KOPT-K1 (cell line): ENCODE data around the gene PGA5.

ENCODE experiments used
- H3K27ac ChIP-seq: fragments of 200-600 bp; sonication (generic); 2 replicates; pipeline ENCODE4 v1.5.1; 2016; ENCODE audit warnings: antibody characterized with exemption, mild to moderate bottlenecking, low read depth, low read length; ENCODE audit not compliant: poor library complexity, severe bottlenecking
- H3K36me3 ChIP-seq: fragments of 200-600 bp; sonication (generic); 2 replicates; pipeline ENCODE4 v1.5.1; 2017; ENCODE audit warnings: antibody characterized with exemption, mild to moderate bottlenecking, low read length, moderate library complexity; ENCODE audit not compliant: insufficient read depth
- H3K9me3 ChIP-seq: fragments of 200-600 bp; sonication (generic); 2 replicates; pipeline ENCODE4 v1.5.1; 2017; ENCODE audit warnings: antibody characterized with exemption, low read length, mild to moderate bottlenecking; ENCODE audit not compliant: insufficient read depth, poor library complexity, severe bottlenecking

PGA5 gene

DNA sequence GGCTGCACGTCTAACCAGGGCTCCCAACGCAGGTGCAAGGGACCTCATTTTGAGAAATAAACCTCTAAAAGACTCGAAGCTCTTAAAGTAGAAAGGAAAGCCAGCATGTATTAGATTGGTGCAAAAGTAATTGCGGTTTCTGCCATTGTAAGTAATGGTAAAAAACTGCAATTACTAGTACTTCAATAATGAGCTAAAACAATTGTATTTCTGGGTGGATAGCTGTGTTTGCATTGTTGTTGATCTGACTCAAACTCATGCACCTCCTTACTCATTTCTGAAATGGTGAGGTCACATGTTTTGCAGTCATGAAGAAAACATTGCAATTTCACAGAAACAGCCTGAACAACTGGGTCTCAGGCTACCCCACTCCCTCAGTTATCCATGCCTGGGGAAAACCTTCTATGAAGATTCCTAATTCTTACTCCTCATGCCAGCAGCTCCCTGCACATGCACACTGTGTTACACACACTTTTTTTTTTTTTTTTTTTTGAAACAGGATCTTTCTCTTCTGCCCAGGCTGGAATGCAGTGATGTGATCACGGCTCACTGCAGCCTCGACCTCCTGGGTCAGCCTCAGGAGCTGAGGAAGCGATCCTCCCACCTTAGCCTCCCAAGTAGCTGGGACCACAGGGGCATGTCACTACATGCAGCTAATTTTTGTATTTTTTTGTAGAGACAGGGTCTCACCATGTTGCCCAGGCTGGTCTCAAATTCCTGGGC, 29.5 kb downstream of the PGA5 start:
- H3K36me3 ChIP-seq, result peaks cover 29% of the 10 kb centered on the region; the same call in 1 of the 2 replicates
- H3K9me3 ChIP-seq, result no peaks in the 10 kb centered on the region
- H3K27ac ChIP-seq, result no peak overlapping the region

DNA sequence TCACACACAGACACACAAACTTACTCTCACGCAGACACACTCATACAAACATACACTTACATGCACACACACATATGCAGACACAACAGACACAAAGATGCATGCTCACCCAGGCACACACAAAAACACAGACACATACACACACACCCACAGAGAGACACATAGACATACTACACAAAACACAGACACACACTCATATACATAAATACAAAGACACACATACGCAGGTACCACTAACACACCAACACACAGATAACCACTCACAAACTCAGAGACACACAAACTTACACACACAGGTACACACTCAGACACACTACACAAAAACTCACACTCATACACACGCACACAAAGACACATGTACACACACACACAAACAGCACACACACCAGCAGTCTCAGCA, 31.8 kb downstream of the PGA5 start:
- Histone ChIP-seq H3K27ac (no peak overlapping the region), H3K36me3 (peaks cover 29% of the 10 kb centered on the region; the same call in 1 of the 2 replicates), H3K9me3 (no peaks in the 10 kb centered on the region)

DNA sequence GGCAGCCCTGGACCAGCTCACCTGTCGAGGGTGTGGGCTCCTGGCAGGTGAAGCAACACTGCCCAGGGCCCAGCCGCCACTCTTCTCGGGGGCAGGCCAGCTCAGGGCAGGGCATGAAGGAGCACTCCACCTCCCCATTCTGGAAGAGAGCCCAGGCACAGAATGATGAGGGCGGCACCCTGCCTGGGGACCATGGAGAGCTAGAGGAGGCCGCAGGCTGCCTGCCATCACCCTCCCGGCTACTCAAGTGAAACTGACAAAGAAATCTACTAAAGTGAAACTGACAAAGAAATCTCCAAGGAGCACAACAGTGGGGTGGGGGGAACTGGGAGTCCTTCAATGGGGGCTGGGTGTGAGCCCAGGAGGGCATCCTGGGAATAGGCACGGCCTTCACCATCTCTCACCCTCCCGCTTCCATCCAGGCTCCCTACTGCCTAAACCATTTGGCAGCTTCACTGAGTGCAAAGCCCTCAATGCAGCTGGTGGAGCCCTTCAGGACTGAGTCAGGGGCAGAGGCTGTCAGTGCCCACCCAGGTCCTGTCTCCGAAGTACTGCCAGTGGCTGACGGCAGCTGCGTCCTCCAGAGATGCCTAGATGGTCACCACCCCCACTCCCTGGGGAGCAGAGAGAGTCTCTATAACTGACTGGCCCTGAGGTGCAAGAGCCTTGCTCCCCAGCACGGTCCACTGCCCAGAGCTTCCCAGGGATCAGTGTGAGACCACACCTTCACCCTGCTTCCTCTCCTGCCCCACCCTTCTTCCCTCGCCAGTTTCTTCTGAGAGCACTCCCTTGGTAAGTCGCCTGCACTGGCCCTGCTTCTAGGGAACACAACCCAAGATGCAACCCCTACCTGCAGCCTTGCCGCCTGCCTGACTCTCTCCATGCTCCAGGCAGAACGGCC, 32.5 kb downstream of the PGA5 start:
- no peaks in the 10 kb centered on the region for H3K9me3 ChIP-seq
- no peak overlapping the region for H3K27ac ChIP-seq

GRCh38 chr11:61274084-61274483, 33.1 kb downstream of the PGA5 start:
- Histone ChIP-seq H3K27ac (no peak overlapping the region), H3K9me3 (no peaks in the 10 kb centered on the region), H3K36me3 (peaks cover 29% of the 10 kb centered on the region; the same call in 1 of the 2 replicates)

More for the DNA sequence above, 32.5 kb downstream of the PGA5 start:
- H3K36me3 ChIP-seq, result peaks cover 29% of the 10 kb centered on the region; the same call in 1 of the 2 replicates

GRCh38 chr11:61275191-61275590, 34.2 kb downstream of the PGA5 start:
- no peaks in the 10 kb centered on the region for H3K9me3 ChIP-seq
- peaks cover 32% of the 10 kb centered on the region; the same call in 1 of the 2 replicates for H3K36me3 ChIP-seq

DNA sequence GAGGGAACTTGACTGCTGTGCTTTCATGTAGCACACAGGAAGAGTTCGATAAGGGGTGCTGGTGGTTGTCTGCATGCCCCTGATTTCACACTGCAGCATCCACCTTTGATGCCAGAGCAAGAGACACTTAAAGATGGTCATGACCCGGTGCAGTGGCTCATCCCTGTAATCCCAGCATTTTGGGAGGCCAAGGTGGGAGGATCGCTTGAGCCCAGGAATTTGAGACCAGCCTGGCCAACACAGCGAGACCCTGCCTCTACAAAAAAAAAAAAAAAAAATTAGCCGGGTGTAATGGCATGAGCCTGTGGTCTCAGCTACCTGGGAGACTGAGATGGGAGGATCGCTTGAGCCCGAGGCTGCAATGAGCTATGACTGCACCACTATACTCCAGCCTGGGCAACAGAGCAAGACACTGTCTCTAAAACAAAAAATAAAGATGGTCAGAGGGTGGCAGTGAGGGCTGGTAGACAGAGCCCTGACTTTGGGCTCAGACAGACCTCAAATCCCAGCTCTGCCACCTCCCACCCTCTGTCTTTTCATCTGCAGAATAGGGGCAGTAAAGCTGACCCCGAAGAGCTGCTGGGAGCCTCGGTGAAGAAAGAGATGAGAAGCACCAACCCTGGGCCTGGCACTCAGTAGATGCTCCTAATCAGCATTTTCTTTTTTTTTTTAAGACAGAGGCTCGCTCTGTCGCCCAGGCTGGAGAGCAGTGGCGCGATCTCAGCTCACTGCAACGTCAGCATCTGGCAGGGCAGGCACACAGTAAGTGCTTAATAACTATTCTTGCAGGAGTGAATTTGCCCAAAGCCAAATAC, 36.4 kb downstream of the PGA5 start:
- H3K27ac ChIP-seq, result no peak overlapping the region
- peaks cover 37% of the 10 kb centered on the region; the same call in 1 of the 2 replicates for H3K36me3 ChIP-seq
- no peaks in the 10 kb centered on the region for H3K9me3 ChIP-seq

More at GRCh38 chr11:61275191-61275590, 34.2 kb downstream of the PGA5 start:
- H3K27ac ChIP-seq, result no peak overlapping the region

DNA sequence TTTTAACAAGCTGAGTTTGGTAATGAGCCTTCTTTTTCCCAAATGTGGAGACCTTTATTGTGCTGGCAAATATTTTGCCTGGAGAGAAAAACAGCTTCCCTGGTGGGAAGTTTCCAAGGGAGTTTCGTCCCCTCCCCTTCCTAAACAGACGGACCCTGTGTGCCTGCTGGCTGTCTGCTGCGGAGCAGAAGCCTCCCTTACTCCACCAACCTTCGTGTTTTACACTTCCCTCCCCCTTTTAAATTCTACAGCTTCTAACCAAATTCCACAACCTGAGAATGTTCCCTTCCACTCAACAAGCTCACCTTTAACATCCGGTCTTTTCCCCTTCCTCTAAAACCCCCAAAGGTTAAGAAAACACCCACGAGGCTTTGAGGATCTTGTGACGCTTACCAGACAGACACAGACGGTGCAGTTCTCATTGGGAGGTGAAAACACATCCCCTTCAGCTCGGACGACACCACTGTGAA, 37.1 kb downstream of the PGA5 start:
- H3K9me3 ChIP-seq, result no peaks in the 10 kb centered on the region
- H3K27ac ChIP-seq, result no peak overlapping the region
- peaks cover 34% of the 10 kb centered on the region; the same call in 1 of the 2 replicates for H3K36me3 ChIP-seq

DNA sequence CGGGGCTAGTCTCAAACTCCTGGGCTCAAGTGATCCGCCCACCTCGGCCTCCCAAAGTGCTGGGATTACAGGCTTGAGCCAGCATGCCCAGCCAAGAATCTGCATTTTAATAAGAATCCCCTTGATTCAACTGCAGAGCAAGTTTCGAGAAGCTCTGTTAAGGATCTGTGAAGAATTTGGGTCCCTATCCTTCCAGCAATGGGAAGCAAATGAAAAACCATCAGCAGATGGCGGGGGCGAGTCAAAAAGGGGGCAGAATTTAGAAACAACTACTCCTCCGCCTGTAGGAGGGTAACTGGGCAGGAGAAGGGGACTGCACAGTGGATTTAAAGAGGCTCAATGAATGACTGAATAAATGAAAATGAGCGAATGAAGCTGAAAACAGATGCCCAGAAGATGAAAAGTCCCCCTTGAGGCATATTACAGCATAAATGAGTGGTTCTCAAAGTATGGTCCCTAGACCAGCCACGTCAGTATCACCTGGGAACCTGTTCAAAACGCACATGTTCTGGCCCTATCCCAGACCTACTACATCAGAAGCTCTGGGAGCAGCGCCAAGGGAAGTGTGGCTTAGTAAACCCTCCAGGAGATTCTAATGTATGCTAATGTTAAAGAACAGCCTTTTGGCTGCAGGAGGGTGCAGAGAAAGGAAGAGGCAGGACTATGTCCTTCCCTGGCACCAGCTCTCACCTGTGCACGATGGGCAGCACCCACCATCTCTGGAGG, 39.1 kb downstream of the PGA5 start:
- Histone ChIP-seq H3K36me3 (peaks cover 35% of the 10 kb centered on the region; the same call in 1 of the 2 replicates), H3K9me3 (no peaks in the 10 kb centered on the region), H3K27ac (no peak overlapping the region)

DNA sequence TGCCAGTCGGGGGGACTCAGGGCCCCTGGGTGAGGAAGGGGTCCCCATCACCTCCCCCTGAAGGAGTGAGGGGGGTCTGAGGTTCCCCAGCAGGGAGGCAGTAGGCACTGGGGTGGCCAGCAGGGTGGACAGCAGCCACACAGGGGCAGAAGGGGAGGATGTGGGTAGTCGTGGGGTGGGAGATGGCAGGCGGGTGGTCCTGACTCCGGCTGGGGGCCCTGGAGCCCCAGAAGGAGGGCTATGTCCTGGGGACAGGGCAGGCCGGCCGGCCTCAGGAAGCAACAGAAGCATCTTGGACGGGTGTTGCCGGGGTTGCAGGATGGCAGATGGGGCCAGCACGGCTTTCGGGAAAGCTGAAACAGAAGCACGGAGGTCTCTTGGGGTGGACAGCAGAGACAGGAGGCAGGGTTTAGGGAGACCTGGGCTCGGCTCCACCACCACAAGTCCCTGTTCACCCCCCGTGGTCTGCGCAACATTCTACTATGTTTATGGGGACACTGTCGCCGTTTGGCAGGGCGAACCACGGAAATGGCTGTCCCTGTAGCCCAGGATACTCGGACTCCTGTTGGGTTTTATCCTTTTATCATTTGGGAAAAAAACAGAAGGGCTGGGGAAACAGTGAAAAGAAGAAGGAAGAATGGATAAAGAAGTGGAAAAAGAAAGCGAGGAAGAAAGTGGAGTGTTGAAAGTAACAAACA, 40.1 kb downstream of the PGA5 start:
- H3K36me3 ChIP-seq, result peaks cover 45% of the 10 kb centered on the region
- H3K27ac ChIP-seq, result no peak overlapping the region
- no peaks in the 10 kb centered on the region for H3K9me3 ChIP-seq

- Histone ChIP-seq H3K9me3 (no peaks in the 10 kb centered on the region), H3K36me3 (peaks cover 48% of the 10 kb centered on the region), H3K27ac (no peak overlapping the region)
Observed at GRCh38 chr11:61281581-61282250, 40.7 kb downstream of the PGA5 start.

- Histone ChIP-seq H3K9me3 (no peaks in the 10 kb centered on the region), H3K36me3 (peaks cover 54% of the 10 kb centered on the region), H3K27ac (no peak overlapping the region)
Observed at GRCh38 chr11:61283613-61284012, 42.6 kb downstream of the PGA5 start.

GRCh38 chr11:61287338-61287977, 46.5 kb downstream of the PGA5 start:
- Histone ChIP-seq H3K36me3 (peaks cover 34% of the 10 kb centered on the region), H3K27ac (no peak overlapping the region), H3K9me3 (no peaks in the 10 kb centered on the region)
